ENCODE measurements around the gene SOX10. TPM values are rescaled to one million over a fixed set of nuclear protein-coding genes. Genes with fewer than 3 reads are reported as not detected.

SOX10 gene
- not detected for polyA plus RNA-seq (2012; ENCODE audit: insufficient read length, low read depth)

DNA sequence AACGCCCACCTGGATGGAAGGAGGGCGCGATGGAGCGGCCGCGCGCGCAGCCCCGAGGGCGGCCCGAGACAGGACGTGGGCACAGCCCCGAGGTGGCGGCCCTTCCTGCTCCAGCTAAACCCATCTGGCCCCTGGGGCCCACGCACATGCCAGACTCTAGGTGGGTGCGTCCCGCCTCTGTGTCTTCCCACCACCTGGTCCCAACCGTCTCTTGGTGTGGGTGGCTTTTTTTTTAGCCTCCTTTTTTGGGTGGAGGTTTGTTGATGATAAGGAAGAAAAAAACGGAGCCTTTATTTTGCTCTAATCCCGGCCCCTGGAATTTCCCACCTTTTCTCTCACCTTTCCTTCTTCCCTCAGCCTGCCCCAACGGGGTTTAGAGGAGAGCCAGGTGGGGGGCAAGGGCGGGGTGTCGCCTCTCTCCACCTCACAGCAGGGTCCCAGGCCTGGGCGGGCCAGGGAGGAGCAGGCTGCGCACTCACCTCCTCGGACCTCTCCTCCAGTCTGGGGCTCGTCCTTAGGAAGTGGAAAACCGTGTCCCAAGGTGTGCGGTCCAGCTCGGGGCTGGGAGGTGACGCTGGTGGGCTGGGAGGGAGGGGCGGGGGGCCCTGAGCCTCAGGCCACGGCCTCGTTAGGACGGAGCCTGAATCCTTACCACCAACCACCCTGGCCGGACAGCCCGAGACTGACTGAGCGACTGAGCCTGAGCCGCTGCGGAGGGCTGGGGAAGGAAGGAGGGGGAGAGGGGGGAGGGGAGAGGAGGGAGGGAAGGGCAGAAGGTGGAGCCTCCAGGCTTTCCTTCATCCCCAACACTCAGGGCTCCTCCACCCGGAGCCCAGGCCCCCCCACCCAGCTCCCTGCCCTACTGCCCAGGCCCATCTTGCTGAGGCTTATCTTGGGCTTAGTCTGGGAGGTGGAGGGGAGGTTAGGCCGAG is at the start of gene SOX10:
TSS of gene SOX10 (minus strand) at position 696 of the 932 bp plus-strand sequence. CDS start 771 bp downstream, outside the sequence.
- TF ChIP-seq TAF1 (IDR thresholded peaks at IDR 0.05; ENCODE audit: borderline replicate concordance, insufficient read depth, low read length) (no peak), POLR2AphosphoS5 (IDR thresholded peaks at IDR 0.05; ENCODE audit: low read depth, low read length) (no peak), SIN3A (IDR thresholded peaks at IDR 0.05; ENCODE audit: borderline replicate concordance, insufficient read depth, low read length) (no peak), FOXP2 (optimal IDR thresholded peaks at IDR 0.05; ENCODE audit: borderline replicate concordance, extremely low read depth, extremely low read length, insufficient read depth) (no peak)
- TF ChIP-seq, protein P1, sequence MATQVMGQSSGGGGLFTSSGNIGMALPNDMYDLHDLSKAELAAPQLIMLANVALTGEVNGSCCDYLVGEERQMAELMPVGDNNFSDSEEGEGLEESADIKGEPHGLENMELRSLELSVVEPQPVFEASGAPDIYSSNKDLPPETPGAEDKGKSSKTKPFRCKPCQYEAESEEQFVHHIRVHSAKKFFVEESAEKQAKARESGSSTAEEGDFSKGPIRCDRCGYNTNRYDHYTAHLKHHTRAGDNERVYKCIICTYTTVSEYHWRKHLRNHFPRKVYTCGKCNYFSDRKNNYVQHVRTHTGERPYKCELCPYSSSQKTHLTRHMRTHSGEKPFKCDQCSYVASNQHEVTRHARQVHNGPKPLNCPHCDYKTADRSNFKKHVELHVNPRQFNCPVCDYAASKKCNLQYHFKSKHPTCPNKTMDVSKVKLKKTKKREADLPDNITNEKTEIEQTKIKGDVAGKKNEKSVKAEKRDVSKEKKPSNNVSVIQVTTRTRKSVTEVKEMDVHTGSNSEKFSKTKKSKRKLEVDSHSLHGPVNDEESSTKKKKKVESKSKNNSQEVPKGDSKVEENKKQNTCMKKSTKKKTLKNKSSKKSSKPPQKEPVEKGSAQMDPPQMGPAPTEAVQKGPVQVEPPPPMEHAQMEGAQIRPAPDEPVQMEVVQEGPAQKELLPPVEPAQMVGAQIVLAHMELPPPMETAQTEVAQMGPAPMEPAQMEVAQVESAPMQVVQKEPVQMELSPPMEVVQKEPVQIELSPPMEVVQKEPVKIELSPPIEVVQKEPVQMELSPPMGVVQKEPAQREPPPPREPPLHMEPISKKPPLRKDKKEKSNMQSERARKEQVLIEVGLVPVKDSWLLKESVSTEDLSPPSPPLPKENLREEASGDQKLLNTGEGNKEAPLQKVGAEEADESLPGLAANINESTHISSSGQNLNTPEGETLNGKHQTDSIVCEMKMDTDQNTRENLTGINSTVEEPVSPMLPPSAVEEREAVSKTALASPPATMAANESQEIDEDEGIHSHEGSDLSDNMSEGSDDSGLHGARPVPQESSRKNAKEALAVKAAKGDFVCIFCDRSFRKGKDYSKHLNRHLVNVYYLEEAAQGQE (IDR thresholded peaks at IDR 0.05; ENCODE audit: insufficient read depth in 1 of 2, low read depth in 2 of 2, low read length in 2 of 2), result no peak

DNA sequence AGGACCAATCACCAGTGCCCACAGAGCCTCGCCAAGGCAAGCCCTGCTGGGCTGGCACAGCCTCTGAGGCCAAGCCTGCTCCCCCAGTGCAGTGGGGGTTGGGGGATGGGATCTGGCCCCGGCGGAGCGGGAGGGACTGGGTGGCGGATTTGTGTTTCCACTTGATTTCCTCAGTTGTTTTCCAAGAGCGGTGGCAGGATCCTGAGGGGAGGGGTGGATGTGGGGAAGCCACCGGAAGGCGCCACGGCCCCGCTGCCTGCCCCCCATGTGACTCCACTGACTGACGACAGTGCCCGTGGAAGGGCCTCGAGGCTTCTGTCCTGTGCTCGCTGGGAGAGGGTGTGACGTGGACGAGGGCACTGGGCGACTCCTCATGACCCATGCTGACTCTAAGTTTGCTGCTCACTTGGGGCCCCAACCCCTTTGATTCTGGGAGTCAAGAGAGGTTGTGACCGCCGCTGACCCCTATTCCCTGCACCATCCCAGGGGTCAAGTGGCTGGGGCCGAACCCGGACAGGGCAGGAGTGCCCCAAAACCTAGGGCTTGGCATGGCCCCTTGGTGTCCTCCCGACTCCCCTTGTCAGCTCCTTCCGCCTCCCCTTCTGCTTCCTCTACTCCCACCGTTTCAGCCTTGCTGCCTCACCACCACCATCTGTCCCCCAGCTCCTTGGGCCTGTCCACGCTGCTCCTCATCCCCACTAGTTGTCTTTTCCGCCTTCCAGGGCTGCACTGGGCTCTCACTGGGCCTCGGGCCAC is 49.3 kb upstream of the SOX10 start:
- TF ChIP-seq, protein P1 (IDR thresholded peaks at IDR 0.05; ENCODE audit: insufficient read depth in 1 of 2, low read depth in 2 of 2, low read length in 2 of 2), result no peak
- TF ChIP-seq TAF1 (IDR thresholded peaks at IDR 0.05; ENCODE audit: borderline replicate concordance, insufficient read depth, low read length) (no peak), SIN3A (IDR thresholded peaks at IDR 0.05; ENCODE audit: borderline replicate concordance, insufficient read depth, low read length) (no peak), POLR2AphosphoS5 (IDR thresholded peaks at IDR 0.05; ENCODE audit: low read depth, low read length) (no peak), FOXP2 (optimal IDR thresholded peaks at IDR 0.05; ENCODE audit: borderline replicate concordance, extremely low read depth, extremely low read length, insufficient read depth) (no peak)

DNA sequence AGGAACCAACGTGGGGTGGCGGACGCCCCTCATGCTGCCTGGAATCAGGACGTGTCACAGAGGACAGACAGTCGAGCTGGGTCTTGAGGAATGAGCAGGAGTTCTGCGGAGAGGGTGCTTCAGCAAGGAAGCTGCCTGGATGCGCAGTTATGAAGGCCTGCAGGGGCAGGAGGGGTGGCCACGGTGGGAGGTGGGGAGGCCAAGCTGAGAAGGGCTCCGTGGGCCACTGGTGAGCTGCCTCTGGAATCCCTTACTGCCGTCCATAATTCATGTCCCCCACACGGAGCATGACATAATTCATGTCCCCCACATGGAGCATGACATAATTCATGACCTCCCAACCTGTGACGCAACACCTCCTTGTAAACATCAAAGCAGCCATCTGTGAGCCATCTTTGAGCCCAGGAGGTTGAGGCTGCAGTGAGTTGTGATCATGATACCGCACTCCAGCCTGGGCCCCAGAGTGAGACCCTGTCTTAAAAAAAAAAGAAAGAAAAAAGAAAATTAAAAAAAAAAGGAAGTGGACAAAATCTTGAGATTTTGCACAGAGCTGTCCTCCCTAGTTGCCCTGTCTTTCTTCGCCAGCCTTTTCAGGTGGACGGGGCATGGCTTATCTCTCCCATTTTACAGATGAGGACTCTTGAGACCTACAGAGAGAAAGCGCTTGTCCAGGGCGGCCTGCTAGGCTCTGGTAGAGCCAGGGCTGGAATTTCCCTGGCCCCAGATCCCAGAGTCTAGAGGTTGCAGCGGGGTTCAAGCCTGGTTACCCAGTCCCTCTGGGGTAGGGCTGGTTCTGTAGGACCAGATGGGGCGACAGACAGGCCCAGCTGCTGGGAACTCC is 48.5 kb upstream of the SOX10 start:
- TF ChIP-seq TAF1 (IDR thresholded peaks at IDR 0.05; ENCODE audit: borderline replicate concordance, insufficient read depth, low read length) (no peak), FOXP2 (optimal IDR thresholded peaks at IDR 0.05; ENCODE audit: borderline replicate concordance, extremely low read depth, extremely low read length, insufficient read depth) (no peak), SIN3A (IDR thresholded peaks at IDR 0.05; ENCODE audit: borderline replicate concordance, insufficient read depth, low read length) (no peak), POLR2AphosphoS5 (IDR thresholded peaks at IDR 0.05; ENCODE audit: low read depth, low read length) (no peak)
- TF ChIP-seq, protein P1 (IDR thresholded peaks at IDR 0.05; ENCODE audit: insufficient read depth in 1 of 2, low read depth in 2 of 2, low read length in 2 of 2), result no peak

DNA sequence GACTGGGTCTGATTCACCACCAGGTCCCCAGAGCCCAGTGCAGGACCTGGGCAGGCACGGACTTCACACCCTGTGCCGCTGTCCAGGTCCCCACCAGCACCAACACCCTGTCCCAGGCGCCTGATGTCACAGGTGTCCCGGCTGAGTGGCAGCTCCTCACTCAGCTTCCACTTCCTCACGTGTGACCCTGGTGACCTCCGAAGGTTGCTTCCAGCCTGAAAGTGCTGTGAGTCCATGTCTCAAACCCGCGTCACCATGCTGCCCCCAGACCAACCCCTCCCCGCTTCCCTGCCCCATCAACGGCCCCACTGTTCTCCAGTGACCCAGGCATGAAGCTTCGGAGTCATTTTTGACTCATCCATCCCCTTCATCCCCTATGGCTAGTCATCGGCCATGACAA is 47.1 kb upstream of the SOX10 start:
- TF ChIP-seq POLR2AphosphoS5 (IDR thresholded peaks at IDR 0.05; ENCODE audit: low read depth, low read length) (no peak), FOXP2 (optimal IDR thresholded peaks at IDR 0.05; ENCODE audit: borderline replicate concordance, extremely low read depth, extremely low read length, insufficient read depth) (no peak), SIN3A (IDR thresholded peaks at IDR 0.05; ENCODE audit: borderline replicate concordance, insufficient read depth, low read length) (no peak), TAF1 (IDR thresholded peaks at IDR 0.05; ENCODE audit: borderline replicate concordance, insufficient read depth, low read length) (no peak)
- TF ChIP-seq, protein P1 (IDR thresholded peaks at IDR 0.05; ENCODE audit: insufficient read depth in 1 of 2, low read depth in 2 of 2, low read length in 2 of 2), result no peak
